ENCODE results near the gene SMIM33.
"Not testable (repeated sequence)": the region's sequence is repeated elsewhere in the genome, so short reads cannot be mapped to it uniquely, and the experiment has no call there.

Gene SMIM33

GRCh38 chr5:139470821-139471300 lies at the start of gene SMIM33:
Gene SMIM33, plus strand, starts transcription at chr5:139471004. Its CDS starts 118 bp downstream, at chr5:139471122.
- no peak for DNase-seq (ENCODE audit: low spot score)

- peak; percentile 68 for DNase-seq (ENCODE audit: low spot score)
Measured at GRCh38 chr5:139422307-139422893, 48.4 kb upstream of the SMIM33 start.

- no peak for DNase-seq (ENCODE audit: low spot score)
Measured at GRCh38 chr5:139425497-139425896, 45.3 kb upstream of the SMIM33 start.

DNA sequence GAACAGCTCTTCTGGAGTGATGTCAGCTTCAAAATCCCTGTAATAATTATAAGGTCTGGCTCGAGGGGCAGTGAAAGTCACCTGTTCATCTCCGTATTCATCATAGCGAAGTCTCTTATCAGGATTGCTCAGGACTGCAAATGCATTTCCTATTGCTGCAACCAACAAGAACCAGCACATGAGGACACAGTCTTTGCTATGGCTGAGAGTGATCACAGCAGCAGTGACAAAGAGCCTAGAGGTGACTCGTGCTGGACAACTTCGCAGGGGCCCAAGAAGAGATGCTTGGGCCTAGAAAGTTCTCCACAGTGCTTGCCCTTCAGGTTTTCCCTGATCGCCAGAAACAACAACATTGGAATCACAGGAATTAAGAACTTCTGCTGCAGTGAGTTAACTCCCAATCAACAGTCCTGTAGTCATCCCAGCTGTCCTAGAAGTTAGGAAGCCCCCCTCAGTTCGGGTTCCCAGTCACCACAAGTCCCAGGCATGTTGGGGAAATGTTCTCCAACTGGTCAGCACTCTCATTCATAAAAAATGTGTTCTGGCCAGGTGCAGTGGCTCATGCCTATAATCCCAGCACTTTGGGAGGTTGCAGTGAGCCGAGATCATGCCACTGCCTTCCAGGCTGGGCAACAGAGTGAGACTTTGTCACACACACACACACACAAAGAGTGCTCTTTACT lies 44.5 kb upstream of the SMIM33 start:
- no peak for DNase-seq (ENCODE audit: low spot score)

GRCh38 chr5:139430015-139430414 lies 40.8 kb upstream of the SMIM33 start:
- DNase-seq (ENCODE audit: low spot score), result no peak

DNA sequence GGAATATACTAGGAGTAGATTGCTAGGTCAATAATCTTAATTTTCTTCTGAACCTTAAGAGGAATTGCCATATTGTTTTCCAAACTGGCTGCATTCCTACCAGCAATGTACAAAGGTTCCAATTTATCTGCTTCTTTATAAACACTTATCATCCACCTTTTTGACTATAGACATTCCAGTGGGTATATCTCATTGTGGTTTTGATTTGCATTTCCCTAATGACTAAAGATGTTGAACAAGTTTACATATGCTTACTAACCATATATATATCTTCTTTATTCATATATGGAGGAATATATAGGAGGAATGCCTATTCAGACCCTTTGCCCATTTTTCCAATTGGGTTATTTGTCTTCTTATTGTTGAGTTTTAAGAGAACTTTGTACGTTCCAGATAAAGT lies 39.1 kb upstream of the SMIM33 start:
- DNase-seq (ENCODE audit: low spot score), result no peak

GRCh38 chr5:139435676-139436075 lies 35.1 kb upstream of the SMIM33 start:
- no peak for DNase-seq (ENCODE audit: low spot score)

GRCh38 chr5:139438707-139439012 lies 32.1 kb upstream of the SMIM33 start:
- no peak for DNase-seq (ENCODE audit: low spot score)

GRCh38 chr5:139439013-139439903 lies 31.5 kb upstream of the SMIM33 start, which contains the start of gene DNAJC18:
Gene DNAJC18, minus strand, starts transcription at chr5:139439525. Its CDS starts 80 bp downstream, at chr5:139439445.
- peak; percentile 83 for DNase-seq (ENCODE audit: low spot score)

DNA sequence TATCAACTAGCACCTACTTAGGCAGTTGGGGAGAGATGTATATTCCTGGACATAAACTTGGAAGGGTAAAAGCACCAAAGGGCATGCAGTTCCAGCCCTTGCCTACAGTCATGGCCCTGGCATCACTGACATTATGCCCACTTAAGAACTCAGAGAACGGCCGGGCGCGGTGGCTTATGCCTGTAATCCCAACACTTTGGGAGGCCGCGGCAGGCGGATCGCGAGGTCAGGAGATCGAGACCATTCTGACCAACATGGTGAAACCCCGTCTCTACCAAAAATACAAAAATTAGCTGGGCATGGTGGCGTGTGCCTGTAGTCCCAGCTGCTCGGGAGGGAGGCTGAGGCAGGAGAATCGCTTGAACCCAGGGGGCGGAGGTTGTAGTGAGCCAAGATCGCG lies 30.4 kb upstream of the SMIM33 start:
- not testable (repeated sequence) for DNase-seq (ENCODE audit: low spot score)

DNA sequence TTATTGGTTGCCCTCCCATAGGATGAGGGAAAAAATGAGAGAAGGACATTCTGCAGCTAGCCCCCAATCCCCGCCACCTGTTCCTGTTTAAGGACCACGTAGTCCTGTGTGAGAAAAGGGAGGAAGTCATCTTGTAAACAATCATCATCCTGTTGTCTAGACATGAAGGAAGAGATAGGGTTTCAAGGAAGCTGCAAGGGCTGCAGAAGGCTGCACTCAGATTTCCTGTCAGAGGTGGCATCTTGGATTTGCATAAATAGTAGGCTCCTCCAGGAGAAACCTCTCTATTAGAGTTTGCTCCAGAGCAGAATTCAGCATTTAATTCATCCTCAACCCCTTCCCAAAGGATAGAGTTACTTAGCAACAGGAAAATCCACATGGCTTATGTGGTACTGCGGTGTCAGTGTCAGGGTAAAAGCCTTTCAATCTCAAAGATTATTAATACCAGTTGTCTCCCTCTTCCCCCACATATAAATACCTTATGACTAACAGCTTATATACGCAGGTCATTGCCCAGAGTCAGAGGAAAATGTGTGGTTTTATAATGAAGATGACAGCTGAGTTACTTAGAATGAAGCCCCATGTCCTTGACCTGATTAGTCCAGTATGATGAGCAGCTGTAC lies 26.9 kb upstream of the SMIM33 start:
- DNase-seq (ENCODE audit: low spot score), result no peak

DNA sequence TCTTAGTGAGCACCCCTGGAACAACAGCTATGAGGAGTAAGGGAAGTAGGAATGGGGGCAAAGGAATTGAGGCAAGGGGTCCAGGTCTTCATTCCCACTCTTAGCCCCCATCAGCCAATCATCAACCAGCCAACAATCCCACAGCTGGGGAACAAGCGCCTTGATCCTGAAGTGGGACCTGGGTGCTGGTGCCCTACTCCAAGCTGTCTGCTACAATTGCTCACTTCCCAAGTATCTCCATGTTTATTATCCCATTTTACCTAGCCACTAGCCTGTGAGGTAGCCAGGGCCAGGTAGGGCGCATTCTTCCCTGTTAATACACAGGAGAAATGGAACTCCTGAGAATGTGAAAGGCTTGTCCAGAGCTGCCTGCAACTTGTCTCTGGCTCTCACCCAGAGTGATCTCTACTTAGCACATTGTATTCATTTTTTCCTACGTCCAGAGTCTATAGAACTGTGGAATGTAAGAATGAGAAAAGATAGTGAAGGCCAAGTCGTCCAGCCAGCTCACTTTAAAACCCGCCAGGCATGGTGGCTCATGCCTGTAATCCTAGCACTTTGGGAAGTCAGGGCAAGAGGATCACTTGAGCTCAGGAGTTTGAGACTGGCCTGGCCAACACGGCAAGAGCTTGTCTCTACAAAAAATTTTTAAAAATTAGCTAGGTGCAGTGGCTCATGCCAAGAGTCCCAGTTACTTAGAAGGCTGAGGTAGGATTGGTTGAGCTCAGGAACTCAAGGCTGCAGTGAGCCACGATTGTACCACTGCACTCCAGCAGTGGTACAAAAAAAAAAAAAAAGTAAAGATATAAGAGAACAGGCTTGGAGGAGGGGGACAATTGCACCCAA lies 25.3 kb upstream of the SMIM33 start:
- DNase-seq (ENCODE audit: low spot score), result no peak

- DNase-seq (ENCODE audit: low spot score), result no peak
Measured at GRCh38 chr5:139446956-139447779, 23.6 kb upstream of the SMIM33 start.

GRCh38 chr5:139451176-139451575 lies 19.6 kb upstream of the SMIM33 start:
- DNase-seq (ENCODE audit: low spot score), result no peak

DNA sequence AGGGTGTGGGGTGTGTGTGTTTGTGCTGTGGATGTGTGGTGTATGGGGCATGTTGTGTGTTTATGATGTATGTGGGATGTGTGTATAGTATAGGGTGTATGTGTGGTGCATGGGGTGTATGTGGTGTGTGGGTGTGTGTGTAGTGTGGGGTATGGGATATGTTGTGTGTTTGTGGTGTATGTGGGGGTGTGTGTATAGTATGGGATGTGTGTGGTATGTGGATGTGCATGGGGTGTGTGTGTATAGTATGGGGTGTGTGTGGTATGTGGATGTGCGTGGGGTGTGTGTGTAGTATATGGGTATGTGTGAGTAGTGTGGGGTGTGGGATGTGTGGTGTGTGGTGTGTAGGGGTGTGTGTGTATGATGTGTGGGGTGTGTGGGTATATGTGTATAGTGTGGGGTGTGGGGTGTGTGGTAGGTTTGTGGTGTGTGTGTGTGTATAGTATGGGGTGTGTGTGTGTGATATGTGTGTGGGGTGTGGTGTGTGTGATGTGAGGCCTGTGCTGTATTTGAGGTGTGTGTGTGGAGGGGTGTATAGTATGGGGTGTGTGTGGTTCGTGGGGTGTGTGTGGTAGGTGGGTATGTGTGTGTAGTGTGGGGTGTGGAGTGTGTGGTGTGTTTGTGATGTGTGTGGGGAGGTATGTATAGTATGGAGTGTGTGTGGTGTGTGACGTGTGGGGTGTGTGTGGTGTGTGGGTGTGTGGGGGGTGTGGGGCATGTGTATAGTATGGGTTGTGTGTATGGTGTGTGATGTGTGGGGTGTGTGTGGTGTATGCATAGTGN lies 18.7 kb upstream of the SMIM33 start:
- no peak for DNase-seq (ENCODE audit: low spot score)

DNA sequence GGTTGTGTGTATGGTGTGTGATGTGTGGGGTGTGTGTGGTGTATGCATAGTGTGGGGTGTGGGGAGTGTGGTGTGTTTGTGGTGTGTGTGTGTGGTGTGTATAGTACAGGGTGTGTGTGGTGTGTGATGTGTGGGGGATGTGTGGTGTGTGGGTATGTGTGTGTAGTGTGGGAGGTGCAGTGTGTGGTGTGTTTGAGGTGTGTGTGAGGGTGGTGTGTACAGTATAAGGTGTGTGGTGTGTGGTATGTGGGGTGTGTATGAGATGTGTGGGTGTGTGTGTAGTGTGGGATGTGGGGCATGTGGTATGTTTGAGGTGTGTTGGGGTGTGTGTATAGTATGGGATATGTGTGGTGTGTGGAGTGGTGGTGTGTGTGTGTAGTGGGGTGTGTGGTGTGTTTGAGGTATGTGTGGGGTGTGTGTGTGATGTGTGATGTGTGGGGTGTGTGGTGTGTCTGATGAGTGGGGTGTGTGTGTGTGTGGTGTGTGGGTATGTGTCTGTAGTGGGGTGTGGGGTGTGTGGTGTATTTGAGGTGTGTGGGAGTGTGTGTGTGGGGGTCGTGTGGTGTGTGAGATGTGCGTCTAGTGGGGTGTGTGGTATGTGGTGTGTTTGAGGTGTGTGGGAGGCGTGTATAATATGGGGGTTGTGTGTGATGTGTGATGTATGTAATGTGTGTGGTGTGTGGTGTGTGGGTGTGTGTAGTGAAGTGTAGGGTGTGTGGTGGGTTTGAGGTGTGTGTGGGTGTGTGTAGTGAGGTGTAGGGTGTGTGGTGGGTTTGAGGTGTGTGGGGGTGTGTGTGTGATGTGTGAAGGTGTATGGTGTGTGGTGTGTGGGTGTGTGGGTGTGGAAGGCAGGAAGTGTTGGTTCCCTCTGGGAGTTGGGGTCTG lies 16.9 kb upstream of the SMIM33 start:
- DNase-seq (ENCODE audit: low spot score), result no peak

- no peak for DNase-seq (ENCODE audit: low spot score)
Measured at GRCh38 chr5:139454568-139455290, 16.1 kb upstream of the SMIM33 start.

DNA sequence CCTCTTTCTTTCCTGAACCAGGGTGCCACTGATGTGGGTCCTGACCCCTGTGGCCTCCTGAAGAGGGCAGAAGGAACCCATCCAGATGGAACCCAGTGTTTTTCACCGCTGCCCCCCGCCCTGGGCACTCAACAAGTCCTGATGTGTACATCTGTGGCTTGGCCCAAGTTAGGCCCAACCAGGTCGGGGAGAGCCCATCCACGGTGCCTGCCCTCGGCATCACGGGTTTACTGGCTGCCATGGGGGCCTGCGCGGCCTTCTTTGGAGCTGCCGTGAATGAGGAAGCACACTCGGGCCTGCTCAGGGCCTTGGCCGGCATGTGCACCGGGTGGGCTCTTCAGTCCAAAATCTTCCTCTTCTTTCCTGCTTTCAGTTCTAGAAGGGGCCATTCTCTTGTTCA lies 14.0 kb upstream of the SMIM33 start:
- no peak for DNase-seq (ENCODE audit: low spot score)
